ENCODE data around the gene VDAC2. TPM values are rescaled to one million over a fixed set of nuclear protein-coding genes. Genes with fewer than 3 reads are reported as not detected.
"Not testable (repeated sequence)": the region's sequence is repeated elsewhere in the genome, so short reads cannot be mapped to it uniquely, and the experiment has no call there.

Gene VDAC2
- total RNA-seq, 2 donors from 2014 or later: 160 to 187 TPM

DNA sequence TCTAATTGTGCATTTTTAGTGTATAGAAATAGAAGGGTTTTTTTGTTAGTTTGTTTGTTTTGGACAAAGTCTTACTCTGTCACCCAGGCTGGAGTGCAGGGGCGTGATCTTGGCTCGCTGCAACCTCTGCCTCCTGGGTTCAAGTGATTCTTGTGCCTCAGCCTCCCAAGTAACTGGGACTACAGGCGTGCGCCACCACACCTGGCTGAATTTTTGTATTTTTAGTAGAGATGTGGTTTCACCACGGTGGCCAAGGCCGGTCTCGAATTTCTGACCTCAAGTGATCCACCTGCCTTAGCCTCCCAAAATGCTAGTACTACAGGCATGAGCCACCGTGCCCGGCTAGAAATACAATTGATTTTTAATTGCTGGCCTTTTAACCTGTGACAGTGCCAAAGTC lies 22.1 kb upstream of the VDAC2 start:
- not testable (repeated sequence) for ATAC-seq; DNase-seq (ENCODE audit: low spot score); H3K36me3 Mint-ChIP-seq; H3K4me1 Mint-ChIP-seq (ENCODE audit: low read depth in 2 of 2); H3K27me3 Mint-ChIP-seq; H3K4me3 Mint-ChIP-seq; H3K27ac Mint-ChIP-seq; H3K9me3 Mint-ChIP-seq

DNA sequence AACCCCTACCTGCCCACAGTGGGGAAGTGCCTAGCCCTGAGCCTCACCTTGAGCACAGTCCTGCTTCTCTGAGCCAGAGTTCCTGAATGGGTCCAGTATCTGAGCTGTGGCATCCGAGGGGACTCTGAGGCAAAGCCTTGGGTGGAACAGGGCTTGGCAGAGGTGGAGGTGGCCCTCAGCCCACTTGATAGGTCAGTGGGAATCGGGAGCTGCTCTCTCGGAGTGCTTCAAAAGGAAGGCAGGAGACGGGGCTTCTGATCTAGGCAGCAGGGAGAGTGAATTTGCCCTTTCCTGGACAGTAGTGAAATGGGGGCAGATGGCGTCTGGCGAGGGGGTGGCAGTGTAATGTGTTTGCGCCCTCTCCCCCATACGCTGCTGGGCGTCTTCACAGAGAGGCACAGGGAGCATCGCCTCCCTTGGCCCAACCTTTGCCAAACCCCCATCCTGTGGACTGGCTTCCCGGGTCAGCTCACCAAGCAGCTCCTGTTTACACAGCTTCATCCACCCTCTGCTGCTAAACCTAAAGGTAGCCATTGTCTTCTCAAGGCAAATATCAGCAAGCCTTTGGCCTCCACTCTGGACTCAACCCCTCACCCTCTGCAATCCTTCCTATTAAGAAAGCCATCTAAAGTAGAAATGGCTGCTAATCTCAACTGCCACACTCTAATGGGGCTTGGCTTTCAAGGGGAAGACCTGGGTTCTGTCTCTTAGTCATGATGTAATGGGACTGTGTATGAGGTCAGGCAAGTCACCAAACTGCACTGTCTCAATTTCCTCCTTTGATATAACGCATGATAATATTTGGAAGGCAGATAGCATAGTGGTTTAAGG lies 21.1 kb upstream of the VDAC2 start:
- DNase-seq (ENCODE audit: low spot score): no peak
- Mint-ChIP-seq H3K9me3 (no peaks in the 10 kb centered on the region), H3K27ac (no peak overlapping the region), H3K36me3 (no peaks in the 10 kb centered on the region), H3K4me1 (ENCODE audit: low read depth in 2 of 2) (peaks cover 0 to 7% of the 10 kb centered on the region in 2 donors), H3K4me3 (no peak overlapping the region), H3K27me3 (no peaks in the 10 kb centered on the region)
- ATAC-seq: no peak

- ATAC-seq: no peak
- Mint-ChIP-seq H3K27ac (no peak overlapping the region), H3K4me3 (no peak overlapping the region)
These were observed 18.6 kb upstream of the VDAC2 start for GRCh38 chr10:75191821-75192568.

GRCh38 chr10:75194625-75195024 lies 16.0 kb upstream of the VDAC2 start:
- not testable (repeated sequence) for H3K27ac Mint-ChIP-seq; H3K36me3 Mint-ChIP-seq; H3K27me3 Mint-ChIP-seq; H3K9me3 Mint-ChIP-seq; DNase-seq (ENCODE audit: low spot score); ATAC-seq; H3K4me3 Mint-ChIP-seq; H3K4me1 Mint-ChIP-seq (ENCODE audit: low read depth in 2 of 2)

More at GRCh38 chr10:75191821-75192568, 18.6 kb upstream of the VDAC2 start:
- peaks cover 0 to 4% of the 10 kb centered on the region in 2 donors for H3K4me1 Mint-ChIP-seq (ENCODE audit: low read depth in 2 of 2)
- no peaks in the 10 kb centered on the region for H3K27me3 Mint-ChIP-seq
- H3K9me3 Mint-ChIP-seq: no peaks in the 10 kb centered on the region
- no peak for DNase-seq (ENCODE audit: low spot score)
- no peaks in the 10 kb centered on the region for H3K36me3 Mint-ChIP-seq

DNA sequence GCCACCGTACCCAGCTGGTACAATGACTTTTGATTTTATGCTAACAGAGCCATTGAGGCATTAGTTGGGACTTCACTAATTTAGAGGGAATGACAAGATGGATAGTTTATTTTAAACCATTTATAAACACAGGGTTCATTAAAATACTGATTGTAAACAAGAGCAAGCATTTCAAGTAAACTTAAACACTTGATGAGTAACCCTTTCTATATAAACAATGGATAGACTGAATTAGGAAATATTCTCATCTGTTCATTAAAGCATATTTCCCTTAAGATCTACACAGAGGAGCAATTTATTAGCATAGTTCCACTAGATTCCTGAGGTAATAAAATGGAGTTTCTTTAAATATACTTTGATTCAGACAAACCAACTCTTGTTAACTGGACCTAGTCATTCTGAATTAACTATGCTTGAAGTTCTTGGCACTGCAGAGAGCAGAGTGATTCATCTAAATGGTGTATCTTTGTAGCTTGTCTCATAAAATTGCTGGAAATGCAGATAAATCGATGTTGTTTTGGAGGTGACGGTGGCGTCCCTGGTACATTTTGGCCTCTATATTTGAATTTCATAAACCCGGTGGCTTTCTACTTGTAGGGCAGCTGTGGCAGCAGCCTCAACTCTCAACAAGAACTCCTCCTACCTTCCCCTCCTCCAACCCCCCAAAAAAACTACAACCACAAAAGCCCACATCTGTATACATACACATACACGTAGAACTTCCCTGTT lies 15.4 kb upstream of the VDAC2 start:
- ATAC-seq (no peak), DNase-seq (ENCODE audit: low spot score) (no peak)
- Mint-ChIP-seq H3K27me3 (no peaks in the 10 kb centered on the region), H3K4me1 (ENCODE audit: low read depth in 2 of 2) (no peaks in the 10 kb centered on the region), H3K4me3 (no peak overlapping the region), H3K9me3 (no peaks in the 10 kb centered on the region), H3K36me3 (no peaks in the 10 kb centered on the region), H3K27ac (no peak overlapping the region)

DNA sequence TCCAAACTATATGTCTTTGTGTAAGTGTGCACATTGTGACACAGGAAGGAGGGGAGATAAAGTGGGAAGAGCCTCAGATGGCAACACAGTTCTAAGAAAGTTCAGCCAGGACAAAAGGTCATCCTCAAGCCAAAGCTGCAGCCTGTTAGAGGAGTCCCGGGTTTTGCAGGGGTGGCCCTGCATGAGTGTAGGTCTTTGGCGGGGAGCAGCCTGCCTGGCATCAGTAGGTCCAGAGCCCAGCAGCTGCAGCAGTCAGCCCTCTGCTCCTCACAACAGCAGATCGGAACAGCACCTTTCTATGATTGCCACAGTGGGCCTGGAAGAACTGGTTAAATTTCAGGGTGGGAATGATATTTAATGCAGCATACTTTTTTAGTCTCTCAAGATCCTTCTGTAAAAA lies 13.5 kb upstream of the VDAC2 start:
- H3K27me3 Mint-ChIP-seq: no peaks in the 10 kb centered on the region
- no peak overlapping the region for H3K27ac Mint-ChIP-seq
- H3K4me1 Mint-ChIP-seq (ENCODE audit: low read depth in 2 of 2): no peaks in the 10 kb centered on the region
- DNase-seq (ENCODE audit: low spot score) (no peak), ATAC-seq (no peak)
- H3K9me3 Mint-ChIP-seq: no peaks in the 10 kb centered on the region
- no peak overlapping the region for H3K4me3 Mint-ChIP-seq
- H3K36me3 Mint-ChIP-seq: no peaks in the 10 kb centered on the region

- Mint-ChIP-seq H3K4me3 (no peak overlapping the region), H3K27me3 (no peaks in the 10 kb centered on the region), H3K9me3 (no peaks in the 10 kb centered on the region), H3K36me3 (no peaks in the 10 kb centered on the region), H3K27ac (no peak overlapping the region), H3K4me1 (ENCODE audit: low read depth in 2 of 2) (no peaks in the 10 kb centered on the region)
- ATAC-seq (no peak), DNase-seq (ENCODE audit: low spot score) (no peak)
These were observed 12.7 kb upstream of the VDAC2 start for GRCh38 chr10:75197906-75198305.

DNA sequence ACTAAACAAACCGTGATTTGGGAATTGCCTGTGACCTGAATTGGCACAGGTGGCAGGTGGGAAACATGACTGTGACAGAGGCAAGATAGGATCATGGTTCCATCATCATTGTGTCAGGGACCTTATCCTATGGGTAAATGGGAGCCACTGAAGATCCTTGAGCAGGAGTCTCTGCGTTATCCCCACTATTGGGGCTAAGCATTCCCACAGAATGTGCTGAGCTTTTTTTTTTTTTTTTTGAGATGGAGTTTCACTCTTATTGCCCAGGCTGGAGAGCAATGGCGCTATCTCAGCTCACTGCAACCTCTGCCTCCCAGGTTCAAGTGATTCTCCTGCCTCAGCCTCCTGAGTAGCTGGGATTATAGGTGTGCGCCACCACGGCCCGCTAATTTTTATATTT lies 10.6 kb upstream of the VDAC2 start:
- not testable (repeated sequence) for H3K4me1 Mint-ChIP-seq (ENCODE audit: low read depth in 2 of 2); H3K9me3 Mint-ChIP-seq; H3K27me3 Mint-ChIP-seq; H3K27ac Mint-ChIP-seq; H3K4me3 Mint-ChIP-seq; ATAC-seq; DNase-seq (ENCODE audit: low spot score); H3K36me3 Mint-ChIP-seq

- DNase-seq (ENCODE audit: low spot score): no peak
- H3K36me3 Mint-ChIP-seq: no peaks in the 10 kb centered on the region
- no peak overlapping the region for H3K4me3 Mint-ChIP-seq
- no peaks in the 10 kb centered on the region for H3K27me3 Mint-ChIP-seq
- H3K9me3 Mint-ChIP-seq: no peaks in the 10 kb centered on the region
- ATAC-seq: no peak
- no peaks in the 10 kb centered on the region for H3K4me1 Mint-ChIP-seq (ENCODE audit: low read depth in 2 of 2)
- H3K27ac Mint-ChIP-seq: no peak overlapping the region
These were observed 8.7 kb upstream of the VDAC2 start for GRCh38 chr10:75201793-75202307.

- ATAC-seq (peak in 1 of 2 donors; percentile 43), DNase-seq (ENCODE audit: low spot score) (no peak)
- H3K27ac Mint-ChIP-seq: no peak overlapping the region
- no peaks in the 10 kb centered on the region for H3K4me1 Mint-ChIP-seq (ENCODE audit: low read depth in 2 of 2)
- no peak overlapping the region for H3K4me3 Mint-ChIP-seq
- no peaks in the 10 kb centered on the region for H3K27me3 Mint-ChIP-seq
- H3K36me3 Mint-ChIP-seq: no peaks in the 10 kb centered on the region
- no peaks in the 10 kb centered on the region for H3K9me3 Mint-ChIP-seq
These were observed 8.1 kb upstream of the VDAC2 start for GRCh38 chr10:75202321-75203045.

DNA sequence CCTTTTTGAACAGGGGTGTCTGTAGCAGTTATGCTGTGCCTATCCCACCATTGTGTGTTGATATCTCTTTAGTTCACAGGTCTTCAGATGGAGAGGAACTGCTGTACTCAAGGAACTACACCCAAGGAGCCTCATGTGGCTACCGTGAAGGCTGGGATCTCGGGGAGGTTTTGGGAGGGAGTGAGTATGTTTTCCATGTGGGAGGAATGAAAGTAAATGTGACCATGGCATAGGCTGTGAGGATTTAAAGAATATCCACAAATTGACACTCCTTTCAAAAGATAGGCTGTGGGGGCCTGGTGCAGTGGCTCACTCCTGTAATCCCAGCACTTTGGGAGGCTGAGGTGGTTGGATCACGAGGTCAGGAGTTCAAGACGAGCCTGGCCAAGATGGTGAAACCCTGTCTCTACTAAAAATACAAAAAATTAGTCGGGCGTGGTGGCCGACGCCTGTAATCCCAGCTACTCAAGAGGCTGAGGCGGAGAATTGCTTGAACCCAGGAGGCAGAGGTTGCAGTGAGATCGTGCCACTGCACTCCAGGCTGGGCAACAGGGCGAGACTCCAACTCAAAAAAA lies 7.5 kb upstream of the VDAC2 start:
- H3K4me1 Mint-ChIP-seq (ENCODE audit: low read depth in 2 of 2); H3K9me3 Mint-ChIP-seq; H3K27ac Mint-ChIP-seq; DNase-seq (ENCODE audit: low spot score); H3K36me3 Mint-ChIP-seq; ATAC-seq; H3K27me3 Mint-ChIP-seq; H3K4me3 Mint-ChIP-seq: not testable (repeated sequence)

GRCh38 chr10:75203724-75204123 lies 6.9 kb upstream of the VDAC2 start:
- ATAC-seq (no peak), DNase-seq (ENCODE audit: low spot score) (no peak)
- Mint-ChIP-seq H3K4me3 (no peak overlapping the region), H3K9me3 (no peaks in the 10 kb centered on the region), H3K4me1 (ENCODE audit: low read depth in 2 of 2) (no peaks in the 10 kb centered on the region), H3K36me3 (no peaks in the 10 kb centered on the region), H3K27me3 (no peaks in the 10 kb centered on the region), H3K27ac (no peak overlapping the region)

DNA sequence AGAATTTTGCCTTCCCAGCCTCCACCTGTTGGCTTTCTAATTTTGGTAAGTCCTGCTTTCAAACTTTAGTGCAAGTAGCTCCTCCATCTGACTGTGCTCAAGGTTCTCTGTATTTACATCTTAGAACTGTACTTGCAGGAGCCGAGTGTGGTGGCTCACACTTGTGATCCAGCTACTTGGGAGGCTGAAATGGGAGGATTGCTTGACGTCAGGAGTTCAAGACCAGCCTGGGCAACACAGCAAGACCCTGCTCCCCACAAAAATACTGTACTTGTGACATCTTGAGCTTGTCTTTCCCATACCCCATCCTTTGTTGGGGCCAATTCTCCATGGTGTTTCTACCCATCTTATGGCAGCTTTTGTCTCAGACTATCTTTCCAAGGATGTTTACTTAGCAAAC lies 4.7 kb upstream of the VDAC2 start:
- ATAC-seq: no peak
- H3K36me3 Mint-ChIP-seq: no peaks in the 10 kb centered on the region
- DNase-seq (ENCODE audit: low spot score): no peak
- peaks cover 5 to 6% of the 10 kb centered on the region in 2 donors for H3K4me1 Mint-ChIP-seq (ENCODE audit: low read depth in 2 of 2)
- no peak overlapping the region for H3K27ac Mint-ChIP-seq
- no peaks in the 10 kb centered on the region for H3K9me3 Mint-ChIP-seq
- H3K4me3 Mint-ChIP-seq: no peak overlapping the region
- H3K27me3 Mint-ChIP-seq: no peaks in the 10 kb centered on the region

All from natural killer cell treated with Interleukin-12 subunit alpha and Interleukin-12 subunit beta and Interleukin-15 and Interleukin-18, amount 100 ng/mL, for 72 hours (primary cell).